ENCODE data around the gene PCSK4.

The PCSK4 gene

DNA sequence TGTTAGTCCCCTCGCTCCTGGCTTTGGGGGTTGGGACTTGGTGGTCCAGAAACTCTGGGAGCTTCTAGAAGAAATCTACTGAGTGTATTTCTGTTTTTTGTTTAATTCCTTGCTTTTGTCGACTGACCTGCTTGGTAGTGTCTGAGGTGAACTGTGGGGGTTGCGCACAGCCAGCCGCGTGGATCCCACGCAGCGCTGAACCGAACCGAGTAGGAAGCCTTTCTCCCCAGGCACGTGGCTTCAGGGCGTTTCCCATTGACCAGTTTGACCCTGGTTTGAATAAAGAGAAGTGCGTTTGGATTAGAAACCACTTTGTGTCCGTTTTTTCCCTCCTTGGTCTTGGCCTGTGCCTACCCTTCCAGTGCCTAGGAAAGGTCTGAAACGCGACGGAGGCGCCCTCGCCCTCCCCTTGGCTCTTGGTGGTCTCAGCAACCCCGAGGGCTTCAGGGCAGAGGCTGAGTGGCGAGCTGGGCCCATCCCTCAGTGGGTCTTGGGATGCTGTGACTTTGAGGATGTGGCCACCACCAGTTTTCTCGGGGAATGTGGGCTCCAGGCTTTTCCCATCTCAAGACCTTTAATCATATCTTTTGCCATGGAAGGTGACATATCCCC is 54.7 kb downstream of the PCSK4 start:
- DNase-seq, result no peak

GRCh38 chr19:1434577-1435060 is 55.5 kb downstream of the PCSK4 start:
- no peak for DNase-seq

DNA sequence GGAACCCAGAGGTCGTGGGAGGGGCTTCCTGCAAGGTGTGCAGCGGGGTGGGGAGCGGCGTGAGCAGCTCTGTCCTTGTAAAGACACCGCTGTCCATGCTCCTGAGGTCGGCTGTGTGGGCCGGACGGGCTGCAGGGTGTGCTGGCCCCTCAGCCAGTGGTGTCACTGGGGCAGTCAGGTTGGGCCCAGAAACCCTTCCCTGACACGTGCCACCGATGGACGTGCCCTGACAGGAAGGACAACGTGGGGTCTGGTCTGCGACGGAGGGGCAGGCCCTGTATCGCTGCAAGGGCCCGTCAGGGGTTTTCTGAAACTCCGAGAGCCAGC is 56.1 kb downstream of the PCSK4 start:
- no peak for DNase-seq

DNA sequence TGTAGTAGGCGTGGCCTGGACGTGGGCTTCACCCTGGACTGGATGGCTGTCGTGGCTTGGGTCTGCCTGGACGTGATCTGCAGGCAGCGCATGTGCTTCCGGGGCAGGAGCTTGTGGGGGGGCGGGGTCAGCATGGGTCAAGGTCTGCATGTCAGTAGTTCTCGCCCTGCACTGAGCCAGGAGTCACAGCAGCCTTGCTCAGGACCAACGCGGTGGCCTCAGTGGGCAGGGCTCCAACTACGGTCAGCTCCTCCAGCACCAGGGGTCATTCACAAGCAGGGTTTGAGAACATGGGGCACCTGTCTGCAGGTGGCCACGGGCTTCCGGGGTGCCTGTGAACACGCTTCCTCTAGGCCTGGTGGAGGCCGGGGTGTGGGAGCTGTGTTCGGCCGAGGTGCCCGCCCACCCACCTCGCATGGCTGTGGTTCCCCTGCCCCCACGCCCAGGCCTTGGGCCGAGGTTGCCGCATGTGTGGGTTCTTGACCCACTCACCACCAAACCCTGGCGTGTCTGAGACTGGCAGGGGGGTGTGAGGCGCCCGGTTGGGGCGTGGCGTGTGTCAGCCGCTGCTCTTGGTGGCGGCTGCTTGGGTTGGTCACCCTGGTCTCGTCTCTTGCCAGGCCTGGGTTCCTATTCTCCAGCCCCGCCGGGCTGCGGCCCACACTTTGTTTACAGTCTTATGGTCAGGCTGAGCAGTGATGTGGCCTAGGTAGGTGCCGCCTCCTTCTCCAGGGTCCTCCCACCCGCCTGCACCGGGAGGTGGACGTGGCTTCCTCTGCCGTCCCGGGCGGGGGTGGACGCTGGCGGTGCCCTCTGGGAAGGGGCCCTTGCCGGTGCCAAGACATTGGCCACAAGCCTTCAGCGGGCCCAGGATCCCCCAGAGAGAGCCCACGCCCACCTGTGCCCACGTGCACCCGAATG is 56.8 kb downstream of the PCSK4 start:
- no peak for DNase-seq

DNA sequence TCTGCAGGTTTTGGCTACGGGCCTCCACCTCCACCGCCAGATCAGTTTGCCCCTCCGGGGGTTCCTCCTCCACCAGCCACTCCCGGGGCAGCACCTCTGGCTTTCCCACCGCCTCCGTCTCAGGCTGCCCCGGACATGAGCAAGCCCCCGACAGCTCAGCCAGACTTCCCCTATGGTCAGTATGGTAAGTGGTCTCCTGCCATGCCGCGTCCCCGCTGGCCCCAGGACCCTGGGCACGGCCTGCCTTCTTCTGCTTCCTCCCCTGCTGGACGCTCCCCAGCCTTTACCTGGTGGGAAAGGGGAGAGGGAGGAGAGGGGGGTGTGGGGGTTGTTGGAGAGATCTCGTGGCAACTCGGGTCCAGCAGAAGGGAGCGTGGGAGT is 57.7 kb downstream of the PCSK4 start:
- no peak for DNase-seq

GRCh38 chr19:1431759-1432506 is 58.2 kb downstream of the PCSK4 start:
- no peak for DNase-seq
